GM19395 (cell line): ENCODE results near the gene PRRC2C.
"Not testable (repeated sequence)": the region's sequence is repeated elsewhere in the genome, so short reads cannot be mapped to it uniquely, and the experiment has no call there.

Experiments
- ATAC-seq: cut with Tn5 transposase; IDR thresholded peaks from one replicate; pipeline ENCODE4 v1.9.1; 2021; ENCODE audit warnings: mild to moderate bottlenecking, moderate library complexity; ENCODE audit not compliant: unreplicated experiment

PRRC2C gene

DNA sequence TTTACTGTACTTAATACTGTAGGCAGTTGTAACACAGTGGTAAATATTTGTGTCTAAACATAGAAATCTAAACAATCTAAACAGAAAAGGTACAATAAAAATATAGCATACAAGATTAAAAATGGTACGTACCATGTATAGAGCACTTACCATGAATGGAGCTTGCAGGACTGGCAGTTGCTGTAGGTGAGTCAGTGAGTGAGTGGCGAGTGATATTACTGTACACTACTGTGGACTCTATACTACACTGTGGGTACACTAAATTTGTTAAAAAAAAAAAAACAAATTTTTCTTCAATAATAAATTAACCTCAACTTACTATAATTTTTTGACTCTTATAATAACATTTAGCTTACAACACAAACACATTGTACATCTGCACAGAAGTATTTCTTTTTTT lies 97.3 kb downstream of the PRRC2C start:
- ATAC-seq = no peak

DNA sequence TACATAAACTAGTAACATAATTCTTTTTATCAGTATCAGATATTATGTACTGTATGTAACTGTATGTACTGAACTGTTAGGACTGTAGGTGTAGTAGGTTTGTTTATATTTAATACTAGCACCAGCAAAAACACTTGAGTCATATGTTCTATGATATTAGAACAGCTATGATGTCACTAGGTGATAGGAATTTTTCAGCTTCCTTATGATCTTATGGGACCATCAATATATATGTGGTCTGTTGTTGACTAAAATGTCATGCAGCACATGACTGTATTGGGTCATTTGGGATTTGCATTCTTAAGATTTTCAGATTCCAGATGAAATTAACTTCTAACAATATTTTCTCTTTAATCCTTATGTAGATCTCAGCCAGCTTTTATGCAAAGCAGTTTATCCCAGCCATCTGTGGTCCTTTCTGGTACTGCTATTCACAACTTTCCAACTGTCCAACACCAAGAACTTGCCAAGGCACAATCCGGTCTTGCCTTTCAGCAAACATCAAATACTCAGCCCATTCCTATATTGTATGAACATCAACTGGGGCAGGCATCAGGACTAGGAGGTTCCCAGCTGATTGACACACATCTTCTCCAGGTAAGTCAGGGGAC lies 98.4 kb downstream of the PRRC2C start:
- ATAC-seq = no peak

DNA sequence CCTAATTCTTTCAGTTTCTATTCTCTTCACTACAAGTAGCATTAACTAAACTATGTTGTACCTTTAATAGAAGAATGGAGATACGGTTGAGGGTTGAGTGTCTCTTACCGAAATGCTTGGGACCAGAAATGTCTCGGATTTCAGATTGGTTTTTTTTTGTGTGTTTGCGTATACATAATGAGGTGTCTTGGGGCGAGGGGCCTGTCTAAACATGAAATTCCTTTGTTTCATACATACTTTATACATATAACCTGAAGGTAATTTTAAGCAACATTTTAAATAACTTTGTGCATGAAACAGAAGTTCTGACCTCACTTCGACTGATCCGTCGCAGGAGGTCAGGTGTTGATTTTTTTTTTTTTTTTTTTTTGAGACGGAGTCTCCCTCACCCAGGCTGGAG lies 100.4 kb downstream of the PRRC2C start:
- ATAC-seq = no peak

DNA sequence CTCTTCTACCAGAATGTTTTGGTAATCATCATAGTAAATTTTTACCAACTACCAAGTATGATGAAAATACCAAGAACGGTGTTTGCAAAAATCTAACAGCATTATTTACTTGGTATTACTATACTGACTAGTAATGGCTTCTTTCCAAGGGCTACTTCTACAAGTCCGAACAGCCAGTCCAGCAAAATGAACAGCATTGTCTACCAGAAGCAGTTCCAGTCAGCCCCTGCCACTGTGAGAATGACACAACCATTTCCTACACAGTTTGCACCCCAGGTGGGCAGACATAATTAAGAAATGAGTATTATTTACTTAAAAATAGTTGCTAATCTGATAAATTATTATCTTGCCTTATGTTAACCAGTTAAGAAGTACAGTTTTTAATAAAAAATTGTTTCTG lies 102.9 kb downstream of the PRRC2C start:
- ATAC-seq = no peak

DNA sequence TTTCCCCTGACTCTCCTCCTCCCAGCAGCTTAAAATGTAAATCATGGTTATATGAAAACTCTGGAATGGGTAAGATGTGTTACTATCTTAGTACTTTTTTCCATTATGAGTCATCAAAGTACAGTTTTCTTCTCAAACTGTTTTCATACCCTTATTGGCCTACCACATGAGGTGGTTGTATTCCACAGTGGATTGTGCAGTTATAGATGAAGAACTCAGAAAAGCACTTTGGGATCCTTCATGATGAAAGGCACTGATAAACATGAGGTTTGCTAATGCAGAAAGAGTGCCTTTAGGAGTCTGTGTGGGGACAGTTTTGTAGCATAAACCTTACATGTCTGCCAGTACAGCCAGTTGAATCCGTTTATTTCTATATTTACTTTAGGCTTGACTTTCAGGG lies 104.7 kb downstream of the PRRC2C start:
- ATAC-seq = no peak

DNA sequence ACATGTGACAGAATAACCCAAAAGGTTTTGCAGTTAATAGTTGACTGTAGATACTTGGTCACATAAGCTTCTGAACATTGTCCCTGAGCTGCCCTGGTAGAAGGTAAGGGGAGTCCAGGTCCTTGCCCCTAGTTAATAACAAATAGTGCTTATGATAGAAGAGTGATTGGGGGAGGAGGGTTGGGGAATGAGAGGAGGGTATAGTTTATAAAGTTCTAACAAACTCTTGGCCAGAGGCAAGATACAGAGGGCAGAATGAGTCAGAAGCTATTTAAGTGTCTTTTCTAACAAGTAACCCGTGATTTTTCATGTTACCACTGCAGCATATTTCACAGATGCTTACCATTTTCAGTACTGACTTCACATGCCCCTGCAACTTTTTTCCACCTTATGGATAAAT lies 110.0 kb downstream of the PRRC2C start:
- ATAC-seq = no peak

DNA sequence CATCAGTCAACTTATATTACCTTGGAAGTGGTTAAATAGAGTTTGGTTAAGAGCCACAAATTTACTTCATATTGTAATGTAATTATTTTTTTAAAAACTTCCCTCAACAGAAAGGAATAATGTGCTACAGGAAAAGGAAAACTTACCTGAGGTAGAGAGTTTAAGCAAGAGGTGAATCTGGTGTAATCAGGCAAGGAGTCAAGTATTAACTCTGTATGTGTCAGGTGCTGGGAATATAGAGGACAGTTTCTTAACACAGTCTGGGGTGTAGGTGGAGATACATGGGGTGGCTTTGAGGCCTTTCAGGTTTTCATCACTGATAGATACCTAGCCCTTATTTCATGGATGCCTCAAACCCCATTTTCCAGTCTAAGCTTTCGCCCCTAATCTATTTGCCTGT lies 110.8 kb downstream of the PRRC2C start:
- no peak for ATAC-seq

DNA sequence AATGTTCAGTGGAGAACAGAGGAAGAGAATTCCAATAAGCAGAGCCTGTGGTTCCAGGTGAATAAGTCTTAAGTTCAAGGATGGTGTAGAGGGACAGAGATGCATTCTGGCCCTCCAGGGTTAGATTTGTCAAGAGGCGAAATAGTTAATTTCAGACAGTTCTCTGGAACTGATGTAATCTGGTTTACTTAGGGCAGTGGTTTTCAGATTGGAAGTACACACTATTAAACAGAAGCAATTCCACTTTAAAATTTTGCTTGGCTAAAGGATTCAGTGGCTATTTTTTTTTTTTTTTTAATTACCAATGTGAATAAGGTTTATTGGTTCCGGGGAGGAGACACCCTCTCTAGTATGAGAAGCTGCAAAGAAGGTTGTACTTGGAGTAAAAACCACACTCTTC lies 111.4 kb downstream of the PRRC2C start:
- no peak for ATAC-seq

DNA sequence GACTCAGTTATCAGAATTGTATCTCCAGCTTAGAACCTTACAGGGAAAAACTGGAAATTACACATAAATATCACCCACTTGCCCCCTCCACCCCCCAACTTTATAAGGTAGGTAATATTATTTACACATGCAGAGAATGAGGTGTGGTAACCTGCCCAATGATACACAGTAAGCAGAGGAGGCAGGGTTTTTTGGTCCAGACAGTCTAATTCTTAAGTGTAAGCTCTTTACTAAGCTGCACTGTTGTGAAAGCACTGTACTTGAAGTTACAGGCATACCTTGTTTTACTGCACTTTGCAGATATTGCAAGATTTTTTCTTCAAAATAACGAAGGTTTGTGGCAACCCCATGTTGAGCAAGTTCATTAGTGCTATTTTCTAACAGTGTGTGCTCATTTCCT lies 111.9 kb downstream of the PRRC2C start:
- ATAC-seq = no peak

DNA sequence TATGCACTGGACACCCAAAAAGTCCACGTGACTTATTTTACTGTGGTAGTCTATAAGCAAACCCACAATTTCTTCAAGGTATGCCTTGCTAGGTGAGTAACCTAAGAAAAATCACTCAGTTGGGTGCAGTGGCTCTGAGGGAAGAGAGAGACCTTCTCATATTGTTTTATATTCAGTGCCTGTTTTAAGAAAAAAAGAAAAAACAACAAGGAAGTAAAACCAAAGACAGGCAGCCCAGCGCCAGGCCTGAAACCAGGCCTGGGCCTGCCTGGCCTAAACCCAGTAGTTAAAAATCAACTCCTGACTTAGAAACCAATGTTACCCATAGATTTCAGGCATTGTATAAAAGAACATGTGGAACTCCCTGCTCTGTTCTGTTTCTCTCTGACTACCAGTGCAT lies 115.0 kb downstream of the PRRC2C start:
- peak; percentile 61 for ATAC-seq

DNA sequence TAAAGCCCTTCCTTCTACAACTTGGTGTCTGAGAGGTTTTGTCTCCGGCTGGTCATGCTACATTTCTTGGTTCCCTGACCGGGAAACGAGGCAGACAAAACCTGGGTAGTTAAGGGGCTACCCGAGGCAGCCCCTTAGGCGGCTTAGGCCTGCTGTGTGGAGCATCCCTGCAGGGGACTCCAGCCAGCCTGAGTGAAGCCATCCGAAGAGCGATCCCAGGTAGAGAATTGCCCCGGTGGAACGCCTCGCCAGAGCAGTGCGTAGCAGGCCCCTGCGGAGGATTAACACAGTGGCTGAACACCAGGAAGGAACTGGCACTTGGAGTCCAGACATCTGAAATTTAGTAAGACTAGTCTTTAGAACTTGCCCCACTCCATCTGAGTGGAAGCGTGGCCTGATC lies 115.5 kb downstream of the PRRC2C start:
- no peak for ATAC-seq

DNA sequence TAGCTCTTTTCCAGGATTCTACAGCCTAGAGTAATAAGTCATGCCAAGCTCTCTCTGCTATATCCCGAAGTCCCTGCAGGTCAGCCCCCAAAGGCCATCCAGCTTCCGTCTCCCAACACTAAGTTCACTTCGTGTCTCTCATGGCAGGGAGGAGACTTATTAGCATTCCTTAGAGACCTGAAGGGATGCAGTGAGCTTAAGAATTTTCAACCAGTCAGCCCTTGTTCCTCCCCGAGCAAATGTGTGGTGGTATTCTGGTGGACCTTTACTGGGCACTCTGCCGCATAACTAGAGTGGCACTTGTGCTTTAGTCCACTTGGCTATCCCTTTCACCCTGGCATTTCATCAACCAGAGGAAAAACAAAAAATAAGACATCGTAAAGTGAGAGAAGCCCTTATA lies 117.7 kb downstream of the PRRC2C start:
- ATAC-seq = not testable (repeated sequence)

DNA sequence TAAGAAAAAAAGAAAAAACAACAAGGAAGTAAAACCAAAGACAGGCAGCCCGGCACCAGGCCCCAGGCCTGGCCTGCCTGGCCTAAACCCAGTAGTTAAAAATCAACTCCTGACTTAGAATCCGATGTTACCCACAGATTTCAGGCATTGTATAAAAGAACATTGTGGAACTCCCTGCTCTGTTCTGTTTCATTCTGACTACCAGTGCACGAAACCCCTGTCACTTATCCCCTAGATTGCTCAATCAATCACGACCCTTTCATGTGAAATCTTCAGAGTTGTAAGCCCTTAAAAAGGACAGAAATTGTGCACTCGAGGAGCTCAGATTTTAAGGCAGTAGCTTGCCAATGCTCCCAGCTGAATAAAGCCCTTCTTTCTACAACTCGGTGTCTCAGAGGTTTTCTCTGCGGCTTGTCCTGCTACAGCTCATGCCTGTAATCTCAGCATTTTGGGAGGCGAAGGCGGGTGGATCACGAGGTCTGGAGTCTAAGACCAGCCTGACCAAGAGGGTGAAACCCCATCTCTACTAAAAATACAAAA lies 121.1 kb downstream of the PRRC2C start:
- ATAC-seq = peak; percentile 54

DNA sequence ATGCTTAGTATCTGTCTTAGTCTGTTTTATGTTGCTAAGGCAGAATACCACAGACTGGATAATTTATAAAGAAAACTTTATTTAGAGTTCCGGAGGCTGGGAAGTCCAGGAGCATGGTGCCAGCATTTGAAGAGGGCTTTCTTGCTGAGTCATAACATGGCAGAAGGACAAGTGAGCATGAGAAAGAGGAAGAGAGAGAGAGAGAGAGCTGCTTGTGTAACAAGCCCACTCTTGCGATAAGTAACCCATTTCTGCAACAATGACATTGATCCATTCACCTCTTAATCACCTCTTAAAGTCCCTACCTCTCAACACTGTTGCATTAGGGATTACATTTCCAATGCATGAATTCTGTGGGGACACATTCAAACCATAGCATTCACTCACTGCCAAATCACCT lies 125.1 kb downstream of the PRRC2C start:
- peak; percentile 46 for ATAC-seq

DNA sequence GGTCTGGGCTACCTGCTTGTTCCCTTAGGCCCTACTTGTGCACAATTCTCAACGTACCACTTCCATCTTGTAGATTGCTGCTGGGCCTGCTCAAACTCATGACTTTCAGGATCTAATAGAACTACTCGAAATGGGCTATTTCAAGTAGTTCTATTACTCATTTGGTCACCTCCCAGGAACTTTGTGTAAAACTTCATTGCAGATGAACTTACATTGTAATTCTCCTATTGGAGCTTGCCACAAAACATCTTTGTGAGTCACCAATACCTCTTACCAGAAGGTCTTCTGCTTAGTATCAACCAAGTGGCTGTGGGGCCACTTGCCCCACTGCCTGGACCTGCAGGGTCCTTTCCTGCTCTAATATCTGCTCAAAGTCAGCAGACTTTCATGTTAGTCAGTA lies 126.0 kb downstream of the PRRC2C start:
- no peak for ATAC-seq

DNA sequence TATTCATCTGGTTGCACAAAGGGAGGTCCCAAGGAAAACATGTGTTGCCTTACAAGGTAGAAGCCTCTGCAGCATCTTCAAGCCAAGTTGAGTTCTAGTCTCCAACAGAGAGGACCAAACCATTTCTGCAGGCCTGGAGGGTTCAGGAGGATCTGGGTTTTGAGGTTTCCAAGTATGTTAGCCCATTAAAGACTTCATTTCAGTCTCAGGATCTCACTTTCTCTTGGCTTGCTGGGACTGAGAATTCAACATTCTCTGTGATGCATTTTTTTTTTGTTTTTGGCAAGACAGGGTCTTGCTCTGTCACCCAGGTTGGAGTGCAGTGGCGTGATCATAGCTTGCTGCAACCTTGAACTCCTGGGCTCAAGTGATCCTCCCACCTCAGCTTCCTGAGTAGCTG lies 128.0 kb downstream of the PRRC2C start:
- ATAC-seq = no peak

DNA sequence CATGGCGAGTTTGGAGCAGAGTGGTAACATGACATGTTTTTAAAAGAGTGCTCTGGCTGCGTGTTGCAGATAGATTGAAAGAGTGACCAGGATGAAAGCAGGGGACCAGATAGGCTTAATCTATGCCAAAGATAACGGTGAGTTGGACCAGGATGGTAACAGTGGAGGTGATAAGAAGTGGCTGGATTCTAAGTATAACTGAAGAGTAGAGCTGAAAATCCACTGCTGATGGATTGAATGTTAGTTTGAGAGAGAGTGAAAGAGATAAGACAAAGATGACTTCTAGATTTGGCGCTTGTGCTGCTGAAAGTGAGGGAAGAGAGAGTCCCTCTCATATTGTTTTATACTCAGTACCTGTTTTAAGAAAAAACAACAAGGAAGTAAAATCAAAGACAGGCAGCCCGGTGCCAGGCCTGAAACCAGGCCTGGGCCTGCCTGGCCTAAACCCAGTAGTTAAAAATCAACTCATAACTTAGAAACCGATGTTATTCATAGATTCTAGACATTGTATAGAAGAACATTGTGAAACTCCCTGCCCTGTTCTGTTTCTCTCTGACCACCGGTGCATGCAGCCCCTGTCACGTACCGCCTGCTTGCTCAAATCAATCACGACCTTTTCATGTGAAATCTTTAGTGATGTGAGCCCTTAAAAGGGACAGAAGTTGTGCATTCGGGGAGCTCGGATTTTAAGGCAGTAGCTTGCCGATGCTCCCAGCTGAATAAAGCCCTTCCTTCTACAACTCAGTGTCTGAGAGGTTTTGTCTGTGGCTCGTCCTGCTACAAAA lies 130.0 kb downstream of the PRRC2C start:
- peak; percentile 52 for ATAC-seq

DNA sequence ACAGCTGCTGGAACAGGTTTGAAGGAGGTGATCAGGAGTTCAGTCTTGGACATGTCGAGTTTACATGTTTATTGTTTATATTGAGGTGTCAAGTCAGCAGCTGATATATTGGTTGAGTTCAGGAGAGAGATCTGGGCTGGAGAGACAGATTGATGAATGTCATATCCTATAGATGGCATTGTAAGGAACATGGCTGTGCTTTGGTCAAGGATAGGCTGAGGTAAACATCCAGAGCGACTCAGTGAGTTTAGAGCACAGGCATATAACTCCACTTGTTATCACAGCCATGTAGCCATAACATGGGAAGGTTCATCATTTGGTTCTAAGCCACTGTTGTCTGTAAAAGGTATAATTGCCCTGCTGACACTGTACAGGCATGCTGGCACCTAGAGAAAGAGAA lies 131.3 kb downstream of the PRRC2C start:
- ATAC-seq = no peak

DNA sequence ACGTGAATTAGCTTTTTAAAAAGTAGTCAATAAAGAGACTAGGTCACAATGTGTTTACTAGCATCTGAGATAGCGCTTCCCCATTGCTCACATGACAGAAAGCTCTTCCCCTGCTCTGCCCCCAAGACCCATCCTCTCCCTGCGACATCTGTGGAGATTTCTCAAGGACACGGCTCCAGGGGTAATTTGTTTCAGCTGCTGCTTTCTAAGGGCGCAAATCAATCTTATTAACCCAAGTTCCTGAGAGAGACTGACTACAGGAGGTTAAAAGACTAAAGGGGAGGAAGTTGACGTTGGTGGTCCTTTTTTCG lies 136.8 kb downstream of the PRRC2C start, which contains the start of gene MYOCOS:
TSS of gene MYOCOS (plus strand) at position 92 of the 311 bp plus-strand sequence. CDS start 1,641 bp downstream, outside the sequence.
- ATAC-seq = no peak

DNA sequence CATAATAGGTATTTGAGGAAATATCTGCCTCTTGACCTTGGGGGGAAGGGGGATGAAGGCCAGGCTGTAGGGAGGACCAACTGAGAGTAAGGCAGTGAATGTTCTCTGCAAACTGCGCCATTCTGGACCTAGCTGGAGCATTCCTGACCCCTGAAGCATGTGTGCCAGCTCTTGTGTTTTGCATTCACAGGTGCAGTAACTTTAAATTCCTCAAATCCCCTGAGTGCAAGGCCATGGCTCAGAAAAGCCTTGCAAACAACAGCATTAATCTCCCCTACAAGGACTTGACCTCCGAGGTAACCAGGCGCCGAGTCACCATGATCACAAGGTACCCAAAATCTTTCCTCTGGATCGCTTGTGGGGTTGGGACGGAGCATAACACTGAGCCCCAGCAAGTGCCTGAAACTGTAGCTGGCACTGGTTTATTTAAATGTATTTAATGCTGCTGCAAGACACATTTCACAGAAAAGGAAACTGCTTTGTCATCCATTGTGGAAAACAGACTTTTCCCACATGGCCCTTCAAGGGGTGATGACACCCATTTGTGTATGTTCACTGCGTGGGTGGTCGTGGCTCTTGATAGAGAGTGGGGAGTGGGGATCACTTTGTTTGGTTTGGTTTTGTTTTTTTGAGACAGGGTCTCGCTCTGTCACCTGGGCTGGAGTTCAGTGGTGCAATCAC lies 138.5 kb downstream of the PRRC2C start:
- no peak for ATAC-seq

DNA sequence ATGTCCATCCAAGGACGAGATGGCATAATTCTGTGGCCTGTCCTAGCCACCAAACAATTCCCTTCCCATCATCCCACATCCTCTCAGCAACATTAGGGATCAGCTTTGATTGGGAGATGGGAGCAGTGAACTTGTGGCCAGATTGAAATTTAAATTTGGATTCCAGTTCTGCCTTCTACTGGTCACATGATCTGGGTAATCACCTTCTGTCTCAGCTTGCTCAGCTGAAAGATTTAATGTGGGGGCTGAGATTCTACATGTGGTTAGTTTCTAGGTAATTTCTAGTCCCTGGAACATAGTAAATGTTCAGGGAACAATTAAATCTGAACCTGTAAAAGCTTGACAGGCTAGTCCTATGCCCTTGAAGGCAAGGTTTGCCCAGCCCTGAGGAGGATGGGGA lies 139.9 kb downstream of the PRRC2C start:
- ATAC-seq = no peak

DNA sequence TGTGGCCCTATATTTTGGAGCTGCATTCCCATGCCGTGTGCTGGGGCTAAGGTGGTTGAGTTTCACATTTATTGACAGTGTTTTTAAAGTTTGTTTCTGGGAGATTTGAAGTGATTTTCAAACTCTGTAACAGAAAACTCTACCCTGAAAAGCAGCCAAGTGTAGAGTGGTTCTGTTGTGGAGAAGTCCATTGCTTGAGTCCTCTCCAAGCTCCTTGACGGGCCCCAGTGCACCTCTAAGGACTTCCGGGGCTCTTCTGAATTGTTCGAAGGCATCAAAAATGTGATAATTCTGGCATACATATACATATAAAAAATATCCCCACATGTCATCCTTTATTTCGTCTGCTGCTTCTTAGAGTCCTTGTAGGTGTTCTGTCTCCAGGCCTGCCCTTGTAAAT lies 141.7 kb downstream of the PRRC2C start:
- no peak for ATAC-seq
